ENCODE data around the gene VSIR.

VSIR gene

GRCh38 chr10:71782221-71782916 lies 9.0 kb upstream of the VSIR start:
- no peak for DNase-seq

GRCh38 chr10:71780719-71781118 lies 7.4 kb upstream of the VSIR start:
- DNase-seq, result no peak

DNA sequence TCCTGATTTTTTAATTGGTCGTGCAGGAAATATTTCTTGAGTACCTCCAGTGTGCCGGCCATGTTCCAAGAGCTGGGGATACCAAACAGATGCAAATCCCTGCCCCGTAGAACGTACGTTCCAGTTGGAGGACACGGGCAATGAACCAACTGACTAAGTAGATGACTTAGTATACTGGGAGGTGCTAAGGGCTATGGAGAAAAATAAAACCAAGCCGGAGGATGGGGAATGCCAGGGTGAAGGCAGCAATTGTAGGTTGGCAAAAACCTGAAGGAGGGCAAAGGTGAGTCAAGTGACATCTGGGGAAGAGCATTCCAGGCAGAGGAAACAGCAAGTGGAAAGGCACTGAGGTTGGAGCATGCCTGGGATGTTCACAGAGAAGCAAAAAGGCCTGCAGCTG lies 6.8 kb upstream of the VSIR start:
- no peak for DNase-seq

DNA sequence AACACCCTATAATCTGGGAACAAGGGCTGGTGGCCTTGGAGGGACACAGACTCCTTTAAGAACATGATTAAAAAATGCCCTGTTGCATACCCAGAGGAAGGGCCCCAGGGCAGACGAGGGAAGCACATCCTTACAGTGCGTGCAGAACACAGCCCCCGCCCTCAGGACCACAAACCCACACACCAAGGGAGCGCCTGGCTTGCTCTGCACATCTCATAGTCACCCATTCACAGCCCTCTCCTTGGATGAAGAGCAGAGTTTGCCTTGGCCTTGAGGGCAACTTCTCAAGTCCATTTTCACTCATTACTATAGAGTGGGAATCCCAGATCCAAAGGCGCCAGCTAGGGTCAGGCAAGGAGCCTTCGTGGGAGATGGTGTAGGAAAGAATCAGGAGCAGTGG lies 6.3 kb upstream of the VSIR start:
- no peak for DNase-seq

GRCh38 chr10:71778071-71778825 lies 4.9 kb upstream of the VSIR start:
- DNase-seq, result no peak

DNA sequence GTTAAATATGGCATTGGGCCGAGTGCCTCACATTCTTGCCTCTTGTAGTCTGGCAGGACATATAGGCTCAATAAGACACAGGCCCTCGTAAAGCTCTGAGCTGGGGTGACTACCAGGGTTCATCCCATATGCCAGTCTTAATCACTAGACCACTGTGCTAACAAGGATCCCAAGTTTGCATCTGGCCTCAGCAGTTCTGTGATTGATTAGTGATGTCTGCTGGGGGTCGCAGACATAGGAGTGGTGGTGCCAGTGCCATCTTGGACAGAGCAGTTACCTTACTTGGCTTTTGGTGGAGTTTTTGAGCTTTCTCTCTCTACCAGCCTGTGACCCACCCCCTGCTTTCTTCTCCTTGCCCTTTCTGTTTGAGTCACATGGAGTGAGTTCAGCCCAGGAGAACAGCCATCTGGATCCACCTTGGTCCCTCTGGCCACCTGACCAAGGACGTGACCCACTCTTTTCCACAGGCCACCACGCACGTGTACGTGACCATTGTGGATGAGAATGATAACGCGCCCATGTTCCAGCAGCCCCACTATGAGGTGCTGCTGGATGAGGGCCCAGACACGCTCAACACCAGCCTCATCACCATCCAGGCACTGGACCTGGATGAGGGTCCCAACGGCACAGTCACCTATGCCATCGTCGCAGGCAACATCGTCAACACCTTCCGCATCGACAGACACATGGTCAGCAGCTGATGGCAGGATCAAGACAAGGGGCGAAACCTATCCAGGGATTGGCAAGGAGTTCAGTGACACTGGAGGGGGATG lies 4.1 kb upstream of the VSIR start:
- no peak for DNase-seq

GRCh38 chr10:71776481-71776925 lies 3.2 kb upstream of the VSIR start:
- DNase-seq, result no peak

GRCh38 chr10:71774916-71775702 lies 1.8 kb upstream of the VSIR start:
- no peak for DNase-seq

DNA sequence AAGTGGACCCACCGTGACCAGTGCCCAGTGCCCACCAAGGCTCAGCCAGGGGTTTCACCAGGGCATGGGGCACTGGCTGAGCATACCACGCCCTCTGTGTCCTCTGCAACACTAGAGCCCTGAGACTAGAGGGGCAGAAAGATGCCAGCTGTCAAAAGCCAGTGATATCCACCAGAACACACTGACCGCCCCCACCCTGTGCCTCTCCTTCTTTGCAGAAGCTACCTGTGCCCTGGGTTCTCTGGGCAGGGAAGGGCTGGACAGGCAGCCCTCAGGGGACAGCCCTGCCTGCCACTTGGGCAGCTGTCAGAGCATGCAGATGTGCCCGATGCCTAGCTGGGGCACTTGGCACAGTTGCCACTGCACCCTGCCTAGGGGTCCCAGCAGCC lies 494 bp downstream of the VSIR start:
- DNase-seq, result no peak

DNA sequence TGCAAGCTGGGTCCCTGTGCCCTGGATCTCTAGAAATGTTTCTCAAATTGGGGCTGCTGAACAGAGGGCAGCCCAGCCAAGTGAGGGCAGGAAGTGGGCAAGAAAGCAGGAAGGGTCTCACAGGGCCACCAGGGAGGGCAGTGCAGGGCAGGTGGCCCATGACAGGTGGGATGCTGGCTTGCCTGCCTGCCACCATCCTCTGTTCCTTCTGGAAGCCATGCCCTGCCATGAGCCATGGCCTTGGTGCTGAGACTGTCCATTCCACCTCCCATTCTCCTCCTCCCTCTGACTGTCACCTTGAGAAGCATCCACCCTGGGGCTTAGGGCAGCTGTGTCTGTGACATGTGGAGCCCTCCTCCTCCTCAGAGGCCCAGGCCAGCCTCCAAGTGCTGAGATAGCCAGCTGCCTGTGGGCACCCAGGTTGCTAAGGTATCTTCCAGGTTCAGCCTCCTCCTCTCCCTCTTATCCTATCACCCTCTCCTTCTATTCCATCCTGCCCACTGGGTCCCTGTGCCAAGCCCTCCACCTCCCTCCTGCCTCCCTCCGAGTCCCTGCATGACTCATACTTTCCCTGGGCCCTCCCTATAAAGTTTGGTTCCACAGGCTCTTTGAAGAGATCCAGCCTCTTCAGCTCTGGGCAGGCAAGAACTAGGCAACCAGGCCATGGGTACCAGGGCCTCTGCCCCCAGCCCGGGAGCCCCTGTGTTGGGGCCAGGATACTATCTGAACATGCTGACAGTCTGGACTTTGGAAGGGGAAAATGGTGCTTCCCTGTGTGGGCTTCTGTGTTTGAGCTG lies 1.3 kb downstream of the VSIR start:
- no peak for DNase-seq

DNA sequence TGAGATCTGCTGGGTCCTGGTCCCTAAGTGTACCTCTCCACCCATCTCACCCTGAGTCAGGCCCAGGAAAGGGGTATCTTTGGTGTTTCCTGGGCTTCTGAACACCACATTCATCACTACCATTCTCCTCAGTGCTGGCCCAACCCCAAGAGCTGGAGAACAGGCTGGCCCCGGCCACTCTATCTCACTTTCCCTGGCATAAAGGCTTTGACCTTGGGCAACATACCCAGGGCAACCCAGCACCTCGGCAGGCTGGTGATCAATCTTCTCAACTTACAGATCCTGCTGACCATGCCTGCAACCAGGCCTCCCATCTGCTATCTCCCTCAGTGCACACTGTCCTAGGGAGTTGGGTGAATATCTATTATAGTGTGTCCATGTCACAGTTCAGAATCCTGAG lies 2.1 kb downstream of the VSIR start:
- DNase-seq, result no peak

- DNase-seq, result no peak
These were observed 2.5 kb downstream of the VSIR start for GRCh38 chr10:71770789-71771188.

- DNase-seq, result no peak
These were observed 3.1 kb downstream of the VSIR start for GRCh38 chr10:71770255-71770654.

- no peak for DNase-seq
These were observed 4.0 kb downstream of the VSIR start for GRCh38 chr10:71769279-71769823.

- DNase-seq, result no peak
These were observed 5.8 kb downstream of the VSIR start for GRCh38 chr10:71767420-71768035.

DNA sequence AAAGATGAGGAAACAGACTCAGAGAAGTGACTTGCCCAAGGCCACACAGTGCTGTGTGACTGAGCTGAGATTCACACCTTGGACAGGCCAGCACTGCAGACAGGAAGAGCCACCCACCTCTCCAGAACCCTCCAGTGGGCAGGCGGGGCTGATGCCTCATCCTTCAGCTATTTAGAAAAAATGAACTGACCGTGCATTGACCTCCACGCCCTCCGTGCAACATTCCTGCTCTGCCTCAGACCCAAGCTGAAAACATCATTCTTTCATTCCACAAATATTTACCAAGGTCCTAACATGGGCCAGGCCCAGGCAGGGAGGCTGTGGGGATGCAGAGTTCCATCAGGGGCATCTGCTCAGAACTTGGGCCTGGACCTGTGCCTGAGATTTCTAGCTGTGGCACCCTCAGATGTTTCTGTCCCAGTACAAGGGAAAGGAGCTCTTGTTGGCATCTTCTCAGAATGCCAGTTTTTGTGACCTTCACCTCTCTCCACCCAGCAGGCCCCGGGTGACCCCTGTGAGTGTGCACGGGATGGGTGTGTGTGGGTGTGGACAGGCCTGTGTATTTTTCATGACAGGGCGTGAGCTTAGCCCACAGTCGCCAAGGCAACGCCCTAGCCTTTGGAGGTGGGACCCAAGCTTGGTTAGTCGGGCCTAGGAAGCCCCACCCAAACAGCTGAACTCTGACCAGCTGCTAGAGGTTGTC lies 6.5 kb downstream of the VSIR start:
- DNase-seq, result no peak

- DNase-seq, result no peak
These were observed 7.2 kb downstream of the VSIR start for GRCh38 chr10:71765906-71766716.

- DNase-seq, result no peak
These were observed 8.0 kb downstream of the VSIR start for GRCh38 chr10:71765176-71765904.
